B cell (primary cell): ENCODE measurements around the gene MYH13.

ENCODE experiments used
- EZH2 ChIP-seq: IDR thresholded peaks from 2 replicates; pipeline ENCODE4 v1.6.1; 2012; ENCODE audit warnings: borderline replicate concordance, low read depth, mild to moderate bottlenecking, moderate library complexity, low read length; ENCODE audit not compliant: insufficient read depth, poor library complexity, severe bottlenecking
- TF ChIP-seq, protein P1 (sequence below): fragments of 200-600 bp; IDR thresholded peaks from one replicate; pipeline ENCODE4 v1.8.0; 2022; ENCODE audit warnings: antibody characterized with exemption, mild to moderate bottlenecking

DNA sequence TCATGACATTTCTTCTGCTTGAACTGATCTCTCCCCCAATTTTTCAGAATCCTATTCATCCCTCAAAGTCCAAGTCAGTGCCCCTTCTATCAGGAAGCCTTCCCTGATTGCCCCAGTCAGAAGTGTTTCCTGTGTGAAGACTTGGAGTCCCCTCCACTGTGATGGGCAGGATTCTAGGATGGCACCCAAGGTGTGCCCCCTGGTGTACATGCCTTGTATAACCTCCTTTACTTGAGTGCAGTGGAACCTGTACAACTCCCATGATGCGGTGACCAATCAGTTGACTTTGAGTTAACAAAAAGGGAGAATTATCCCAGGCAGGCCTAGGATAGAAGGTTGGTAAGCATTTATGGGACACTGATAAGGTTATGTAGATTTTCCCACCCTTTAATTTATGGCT is 23.4 kb downstream of the MYH13 start:
- TF ChIP-seq, protein P1, sequence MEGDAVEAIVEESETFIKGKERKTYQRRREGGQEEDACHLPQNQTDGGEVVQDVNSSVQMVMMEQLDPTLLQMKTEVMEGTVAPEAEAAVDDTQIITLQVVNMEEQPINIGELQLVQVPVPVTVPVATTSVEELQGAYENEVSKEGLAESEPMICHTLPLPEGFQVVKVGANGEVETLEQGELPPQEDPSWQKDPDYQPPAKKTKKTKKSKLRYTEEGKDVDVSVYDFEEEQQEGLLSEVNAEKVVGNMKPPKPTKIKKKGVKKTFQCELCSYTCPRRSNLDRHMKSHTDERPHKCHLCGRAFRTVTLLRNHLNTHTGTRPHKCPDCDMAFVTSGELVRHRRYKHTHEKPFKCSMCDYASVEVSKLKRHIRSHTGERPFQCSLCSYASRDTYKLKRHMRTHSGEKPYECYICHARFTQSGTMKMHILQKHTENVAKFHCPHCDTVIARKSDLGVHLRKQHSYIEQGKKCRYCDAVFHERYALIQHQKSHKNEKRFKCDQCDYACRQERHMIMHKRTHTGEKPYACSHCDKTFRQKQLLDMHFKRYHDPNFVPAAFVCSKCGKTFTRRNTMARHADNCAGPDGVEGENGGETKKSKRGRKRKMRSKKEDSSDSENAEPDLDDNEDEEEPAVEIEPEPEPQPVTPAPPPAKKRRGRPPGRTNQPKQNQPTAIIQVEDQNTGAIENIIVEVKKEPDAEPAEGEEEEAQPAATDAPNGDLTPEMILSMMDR, result no peak
- no peak for TF ChIP-seq EZH2
